ENCODE results near the gene SLC49A3.
"Not testable (repeated sequence)": the region's sequence is repeated elsewhere in the genome, so short reads cannot be mapped to it uniquely, and the experiment has no call there.

GRCh38 chr4:736561-736960, 47.6 kb upstream of the SLC49A3 start:
- TF ChIP-seq CTCF (optimal IDR thresholded peaks at IDR 0.05 in 1 of 3, IDR thresholded peaks at IDR 0.05 in 1 of 3, conservative IDR thresholded peaks at IDR 0.05 in 1 of 3; ENCODE audit: extremely low read depth in 1 of 3, insufficient read depth in 2 of 3, low read length in 3 of 3); EZH2 (IDR thresholded peaks at IDR 0.05; ENCODE audit: low read length): not testable (repeated sequence)
